Suppressor macrophage (primary cell): Measurements from ENCODE around the gene TIGAR.

Experiments
- DNase-seq, 4 experiments: peaks; one replicate each; pipeline ENCODE4 v3.0.0-alpha.2; 2020 to 2022

TIGAR gene

GRCh38 chr12:4380332-4380731 is 59.3 kb downstream of the TIGAR start:
- no peak for DNase-seq

GRCh38 chr12:4383304-4383865 is 62.4 kb downstream of the TIGAR start:
- DNase-seq: peak in 1 of 4 experiments; percentile 9

- no peak for DNase-seq
These were observed 65.8 kb downstream of the TIGAR start for GRCh38 chr12:4386801-4387200.

GRCh38 chr12:4387607-4388006 is 66.6 kb downstream of the TIGAR start:
- DNase-seq: no peak

GRCh38 chr12:4388032-4388431 is 67.0 kb downstream of the TIGAR start:
- no peak for DNase-seq

GRCh38 chr12:4388662-4389061 is 67.6 kb downstream of the TIGAR start:
- DNase-seq: no peak

- DNase-seq: no peak
These were observed 71.3 kb downstream of the TIGAR start for GRCh38 chr12:4392223-4392742.

GRCh38 chr12:4393211-4393610 is 72.2 kb downstream of the TIGAR start:
- no peak for DNase-seq

GRCh38 chr12:4395818-4396217 is 74.8 kb downstream of the TIGAR start:
- DNase-seq: no peak

GRCh38 chr12:4401117-4401516 is 80.1 kb downstream of the TIGAR start:
- DNase-seq: no peak

- DNase-seq: no peak
These were observed 82.0 kb downstream of the TIGAR start for GRCh38 chr12:4402996-4403395.
